ENCODE measurements around the gene ANKRD37.

Gene ANKRD37

GRCh38 chr4:185395956-185396723 lies 501 bp upstream of the ANKRD37 start:
- Histone ChIP-seq H3K9me3 (ENCODE audit: insufficient read depth, low read depth, low read length) (no peaks in the 10 kb centered on the region), H3K9ac (ENCODE audit: low read depth, low read length) (peak overlapping the region; percentile 58), H3K27me3 (ENCODE audit: insufficient read depth, low read length) (peaks cover 8% of the 10 kb centered on the region; the same call in 1 of the 2 replicates), H3K4me3 (ENCODE audit: low read length) (peak overlapping the region; percentile 57), H3K36me3 (ENCODE audit: insufficient read depth, low read length) (peaks cover 30% of the 10 kb centered on the region), H3K27ac (ENCODE audit: low read depth, low read length) (peak overlapping the region; percentile 78; the same call in 1 of the 2 replicates), H3K4me1 (ENCODE audit: insufficient read depth, low read length) (peaks cover 14% of the 10 kb centered on the region)
- 2% methylated on average over 98 of the region's 98 CpGs for WGBS

GRCh38 chr4:185398618-185399017 lies 2.0 kb downstream of the ANKRD37 start:
- Histone ChIP-seq H3K27ac (ENCODE audit: low read depth, low read length) (no peak overlapping the region), H3K9me3 (ENCODE audit: insufficient read depth, low read depth, low read length) (no peaks in the 10 kb centered on the region), H3K36me3 (ENCODE audit: insufficient read depth, low read length) (peaks cover 50% of the 10 kb centered on the region), H3K4me3 (ENCODE audit: low read length) (no peak overlapping the region), H3K9ac (ENCODE audit: low read depth, low read length) (no peak overlapping the region), H3K4me1 (ENCODE audit: insufficient read depth, low read length) (peaks cover 14% of the 10 kb centered on the region), H3K27me3 (ENCODE audit: insufficient read depth, low read length) (peaks cover 8% of the 10 kb centered on the region; the same call in 1 of the 2 replicates)
- WGBS: 85% methylated on average over 2 of the region's 2 CpGs

DNA sequence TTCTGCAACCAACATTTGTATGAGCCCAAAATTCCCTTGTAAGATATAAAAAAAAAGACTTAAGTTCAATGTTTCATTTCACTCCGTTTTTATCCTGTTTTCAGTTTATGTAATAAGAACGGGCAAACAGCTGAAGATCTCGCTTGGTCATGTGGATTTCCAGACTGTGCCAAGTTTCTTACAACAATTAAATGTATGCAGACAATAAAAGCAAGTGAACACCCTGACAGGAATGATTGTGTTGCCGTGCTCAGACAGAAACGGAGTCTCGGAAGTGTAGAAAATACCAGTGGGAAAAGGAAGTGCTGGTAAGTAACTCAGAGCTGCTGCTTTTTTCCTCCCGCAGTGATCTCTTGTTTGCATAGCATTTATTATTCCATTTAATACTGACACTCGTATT lies 2.8 kb downstream of the ANKRD37 start:
- peaks cover 50% of the 10 kb centered on the region for H3K36me3 ChIP-seq (ENCODE audit: insufficient read depth, low read length)
- H3K4me3 ChIP-seq (ENCODE audit: low read length): no peak overlapping the region
- peaks cover 8% of the 10 kb centered on the region; the same call in 1 of the 2 replicates for H3K27me3 ChIP-seq (ENCODE audit: insufficient read depth, low read length)
- peaks cover 14% of the 10 kb centered on the region for H3K4me1 ChIP-seq (ENCODE audit: insufficient read depth, low read length)
- WGBS: 97% methylated on average over 7 of the region's 8 CpGs
- no peak overlapping the region for H3K27ac ChIP-seq (ENCODE audit: low read depth, low read length)
- no peak overlapping the region for H3K9ac ChIP-seq (ENCODE audit: low read depth, low read length)
- H3K9me3 ChIP-seq (ENCODE audit: insufficient read depth, low read depth, low read length): no peaks in the 10 kb centered on the region

GRCh38 chr4:185404031-185404430 lies 7.4 kb downstream of the ANKRD37 start:
- 97% methylated on average over 4 of the region's 4 CpGs for WGBS
- no peaks in the 10 kb centered on the region for H3K9me3 ChIP-seq (ENCODE audit: insufficient read depth, low read depth, low read length)
- H3K27ac ChIP-seq (ENCODE audit: low read depth, low read length): no peak overlapping the region
- H3K36me3 ChIP-seq (ENCODE audit: insufficient read depth, low read length): peaks cover 70% of the 10 kb centered on the region
- H3K4me1 ChIP-seq (ENCODE audit: insufficient read depth, low read length): no peaks in the 10 kb centered on the region
- H3K27me3 ChIP-seq (ENCODE audit: insufficient read depth, low read length): no peaks in the 10 kb centered on the region
- no peak overlapping the region for H3K4me3 ChIP-seq (ENCODE audit: low read length)
- H3K9ac ChIP-seq (ENCODE audit: low read depth, low read length): no peak overlapping the region

GRCh38 chr4:185405296-185405999 lies 8.8 kb downstream of the ANKRD37 start:
- peaks cover 65% of the 10 kb centered on the region for H3K36me3 ChIP-seq (ENCODE audit: insufficient read depth, low read length)
- peaks cover 6% of the 10 kb centered on the region; the same call in 1 of the 2 replicates for H3K9me3 ChIP-seq (ENCODE audit: insufficient read depth, low read depth, low read length)
- WGBS: 96% methylated on average over 5 of the region's 6 CpGs
- no peak overlapping the region for H3K9ac ChIP-seq (ENCODE audit: low read depth, low read length)
- no peak overlapping the region for H3K4me3 ChIP-seq (ENCODE audit: low read length)
- H3K27ac ChIP-seq (ENCODE audit: low read depth, low read length): no peak overlapping the region
- no peaks in the 10 kb centered on the region for H3K27me3 ChIP-seq (ENCODE audit: insufficient read depth, low read length)
- H3K4me1 ChIP-seq (ENCODE audit: insufficient read depth, low read length): no peaks in the 10 kb centered on the region

- Histone ChIP-seq H3K4me1 (ENCODE audit: insufficient read depth, low read length) (no peaks in the 10 kb centered on the region), H3K36me3 (ENCODE audit: insufficient read depth, low read length) (peaks cover 59% of the 10 kb centered on the region)
Measured at GRCh38 chr4:185408432-185408831, 11.8 kb downstream of the ANKRD37 start.

GRCh38 chr4:185411849-185412248 lies 15.2 kb downstream of the ANKRD37 start:
- WGBS: 100% methylated on average over 3 of the region's 5 CpGs
- Histone ChIP-seq H3K27ac (ENCODE audit: low read depth, low read length) (no peak overlapping the region), H3K36me3 (ENCODE audit: insufficient read depth, low read length) (peaks cover 76% of the 10 kb centered on the region), H3K4me1 (ENCODE audit: insufficient read depth, low read length) (no peaks in the 10 kb centered on the region), H3K9ac (ENCODE audit: low read depth, low read length) (no peak overlapping the region), H3K9me3 (ENCODE audit: insufficient read depth, low read depth, low read length) (peaks cover 6% of the 10 kb centered on the region; the same call in 1 of the 2 replicates), H3K4me3 (ENCODE audit: low read length) (no peak overlapping the region), H3K27me3 (ENCODE audit: insufficient read depth, low read length) (no peaks in the 10 kb centered on the region)

More at GRCh38 chr4:185408432-185408831, 11.8 kb downstream of the ANKRD37 start:
- no peak overlapping the region for H3K27ac ChIP-seq (ENCODE audit: low read depth, low read length)
- 95% methylated on average over 1 of the region's 2 CpGs for WGBS
- H3K9me3 ChIP-seq (ENCODE audit: insufficient read depth, low read depth, low read length): peaks cover 6% of the 10 kb centered on the region; the same call in 1 of the 2 replicates
- no peaks in the 10 kb centered on the region for H3K27me3 ChIP-seq (ENCODE audit: insufficient read depth, low read length)
- no peak overlapping the region for H3K4me3 ChIP-seq (ENCODE audit: low read length)
- no peak overlapping the region for H3K9ac ChIP-seq (ENCODE audit: low read depth, low read length)

- no peak overlapping the region for H3K9ac ChIP-seq (ENCODE audit: low read depth, low read length)
- no peaks in the 10 kb centered on the region for H3K27me3 ChIP-seq (ENCODE audit: insufficient read depth, low read length)
- H3K4me3 ChIP-seq (ENCODE audit: low read length): no peak overlapping the region
- peaks cover 81% of the 10 kb centered on the region for H3K36me3 ChIP-seq (ENCODE audit: insufficient read depth, low read length)
- peaks cover 6% of the 10 kb centered on the region; the same call in 1 of the 2 replicates for H3K9me3 ChIP-seq (ENCODE audit: insufficient read depth, low read depth, low read length)
- H3K27ac ChIP-seq (ENCODE audit: low read depth, low read length): no peak overlapping the region
- WGBS: 98% methylated on average over 5 of the region's 5 CpGs
- H3K4me1 ChIP-seq (ENCODE audit: insufficient read depth, low read length): no peaks in the 10 kb centered on the region
Measured at GRCh38 chr4:185412412-185412811, 15.8 kb downstream of the ANKRD37 start.

DNA sequence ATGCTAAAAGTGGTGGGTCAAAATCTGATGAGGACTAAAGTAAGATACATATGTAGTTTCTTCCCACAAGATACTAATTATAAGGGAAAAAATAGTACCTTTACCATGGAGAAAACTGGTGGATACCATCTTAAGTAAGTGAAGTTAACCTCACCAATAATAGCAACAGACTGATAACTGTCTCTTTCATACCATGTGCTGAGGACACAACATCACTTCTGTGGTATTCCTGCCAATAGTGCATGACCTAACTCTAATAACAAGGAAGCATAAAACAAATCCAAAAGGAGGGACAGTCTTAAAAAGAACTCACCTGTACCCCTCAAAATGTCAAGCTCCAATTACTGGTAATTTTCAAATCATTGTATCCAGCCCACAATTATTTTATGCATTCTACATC lies 20.3 kb downstream of the ANKRD37 start:
- no peaks in the 10 kb centered on the region for H3K27me3 ChIP-seq (ENCODE audit: insufficient read depth, low read length)
- H3K4me1 ChIP-seq (ENCODE audit: insufficient read depth, low read length): no peaks in the 10 kb centered on the region
- no peak overlapping the region for H3K9ac ChIP-seq (ENCODE audit: low read depth, low read length)
- H3K4me3 ChIP-seq (ENCODE audit: low read length): no peak overlapping the region
- no peak overlapping the region for H3K27ac ChIP-seq (ENCODE audit: low read depth, low read length)
- no peaks in the 10 kb centered on the region for H3K9me3 ChIP-seq (ENCODE audit: insufficient read depth, low read depth, low read length)
- H3K36me3 ChIP-seq (ENCODE audit: insufficient read depth, low read length): peaks cover 84% of the 10 kb centered on the region

GRCh38 chr4:185421366-185422124 lies 24.9 kb downstream of the ANKRD37 start:
- Histone ChIP-seq H3K9ac (ENCODE audit: low read depth, low read length) (no peak overlapping the region), H3K36me3 (ENCODE audit: insufficient read depth, low read length) (peaks cover 45% of the 10 kb centered on the region), H3K4me1 (ENCODE audit: insufficient read depth, low read length) (0 out of 2 replicates have a peak, but pooled peaks cover 5% of the 10 kb centered on the region), H3K27ac (ENCODE audit: low read depth, low read length) (no peak overlapping the region), H3K27me3 (ENCODE audit: insufficient read depth, low read length) (no peaks in the 10 kb centered on the region), H3K4me3 (ENCODE audit: low read length) (no peak overlapping the region), H3K9me3 (ENCODE audit: insufficient read depth, low read depth, low read length) (no peaks in the 10 kb centered on the region)
- no CpG with 5 or more reads among the region's 2 CpGs for WGBS

All from HUES64 (cell line).